ENCODE data around the gene GRK7. TPM values are rescaled to one million over a fixed set of nuclear protein-coding genes. Genes with fewer than 3 reads are reported as not detected.

Gene GRK7
- total and polyA plus RNA-seq, 2 of the 4 experiments (the other 2 are of a cell fraction) = not detected

- no peak overlapping the region for H3K18ac ChIP-seq (ENCODE audit: low read depth, low read length)
- H3K4me3 ChIP-seq (ENCODE audit: insufficient read depth, low read depth, low read length) = no peak overlapping the region
- H4K20me1 ChIP-seq (ENCODE audit: insufficient read depth, low read length) = no peaks in the 10 kb centered on the region
- H3K27me3 ChIP-seq (ENCODE audit: control insufficient read depth, insufficient read depth, low read length) = no peaks in the 10 kb centered on the region
- no peaks in the 10 kb centered on the region for H3K9me3 ChIP-seq (ENCODE audit: control insufficient read depth, insufficient read depth, low read length)
- no peak overlapping the region for H2BK20ac ChIP-seq (ENCODE audit: low read depth, low read length)
- no peak for DNase-seq
- H2BK120ac ChIP-seq (ENCODE audit: low read depth, low read length) = no peak overlapping the region
- no peaks in the 10 kb centered on the region for H3K79me1 ChIP-seq (ENCODE audit: low read depth in 1 of 2, low read length in 2 of 2)
- no CpG with 5 or more reads among the region's 6 CpGs for WGBS, 2 experiments (ENCODE audit: extremely low coverage in 2 of 2, insufficient read length in 1 of 2)
- ChIA-PET CTCF (no interaction called here), POLR2A (ENCODE audit: unreplicated experiment) (no interaction called here)
- no peak overlapping the region for H2BK5ac ChIP-seq (ENCODE audit: low read depth, low read length, poor library complexity, severe bottlenecking)
- H3K14ac ChIP-seq (replicated peaks; ENCODE audit: low read depth, low read length) = no peak overlapping the region
- ATAC-seq (ENCODE audit: low read depth) = no peak
- TF ChIP-seq CEBPB (IDR thresholded peaks at IDR 0.05; ENCODE audit: low read depth, low read length) (no peak), FOS (IDR thresholded peaks at IDR 0.05; ENCODE audit: low read depth, low read length) (no peak), CTCF (conservative IDR thresholded peaks at IDR 0.05; ENCODE audit: low read depth, low read length) (no peak), POLR2A (IDR thresholded peaks at IDR 0.05; ENCODE audit: low read depth, low read length) (no peak), USF2 (IDR thresholded peaks at IDR 0.05; ENCODE audit: low read depth, low read length) (no peak), RCOR1 (IDR thresholded peaks at IDR 0.05; ENCODE audit: insufficient replicate concordance, low read length) (no peak), RFX5 (IDR thresholded peaks at IDR 0.05; ENCODE audit: low read depth, low read length) (no peak)
- no peak overlapping the region for H3K4me2 ChIP-seq (ENCODE audit: low read depth, low read length)
- no peak overlapping the region for H4K5ac ChIP-seq (ENCODE audit: low read depth, low read length)
- no peaks in the 10 kb centered on the region; the same call in 1 of the 2 replicates for H3K9me1 ChIP-seq (ENCODE audit: insufficient read depth, low read length)
- no peak overlapping the region for H4K8ac ChIP-seq (ENCODE audit: low read depth in 2 of 2, low read length in 2 of 2)
- dilution Hi-C loops (cut with HindIII; ENCODE audit: low sequenced_read_pairs, unreplicated experiment) (no loop called here), in situ Hi-C loops (cut with MboI; ENCODE audit: low sequenced_read_pairs) (no loop called here), intact Hi-C loops (cut with micrococcal nuclease) (no loop called here)
- H2AFZ ChIP-seq (replicated peaks; ENCODE audit: low read length, poor library complexity) = no peak overlapping the region
- H2BK15ac ChIP-seq (ENCODE audit: low read depth, low read length) = no peak overlapping the region
- no peak overlapping the region for H4K91ac ChIP-seq (ENCODE audit: insufficient read depth, low read depth, low read length)
- H3K27ac ChIP-seq (ENCODE audit: insufficient read depth, low read length) = no peak overlapping the region
- H3K4me1 ChIP-seq (ENCODE audit: control insufficient read depth, insufficient read depth, low read length) = peaks cover 2% of the 10 kb centered on the region; the same call in 1 of the 2 replicates
- H2AK5ac ChIP-seq (ENCODE audit: low read depth, low read length) = no peak overlapping the region
- no peak overlapping the region for H3K56ac ChIP-seq (ENCODE audit: extremely low read depth, insufficient read depth, low read length)
- H2AK9ac ChIP-seq (replicated peaks; ENCODE audit: low read depth, low read length, poor library complexity) = no peak overlapping the region
- BruUV-seq (replicated peaks) = no TSS peak
- no peak overlapping the region for H3K4ac ChIP-seq (ENCODE audit: low read depth, low read length)
- no peak overlapping the region for H3K23ac ChIP-seq (ENCODE audit: low read depth, low read length)
- H3K9ac ChIP-seq (ENCODE audit: low read depth, low read length) = no peak overlapping the region
- H3K36me3 ChIP-seq (ENCODE audit: control insufficient read depth, insufficient read depth, low read length) = no peaks in the 10 kb centered on the region
Observed at GRCh38 chr3:141773676-141774075, 10.5 kb downstream of the GRK7 start.

Data from IMR-90 (cell line).